H1 (cell line): ENCODE results near the gene UBE2O. TPM values are rescaled to one million over a fixed set of nuclear protein-coding genes. Genes with fewer than 3 reads are reported as not detected.

Source experiments
- polyA plus RNA-seq, 7 experiments: library from polyadenylated mRNA; depleted of rRNA in 3 of 7; stranded (reverse) in 5 of 7; unstranded in 2 of 7; fragments of >200 nt in 5 of 7; fragments of 200-250 nt in 2 of 7; gene quantifications; 1 replicate in 5 of 7; 2 replicates in 1 of 7; 4 replicates in 1 of 7; pipeline versions ENCODE4 v1.2.1 to v1.2.3, GENCODE V29; 2011 to 2013; ENCODE audit warnings: missing spikeins in 2 of 7, mixed read lengths in 2 of 7
- total RNA-seq: library from RNA; stranded (reverse); fragmentation: NEBNext Ultra II Directional; extraction: Animal tissue kit (Norgen Biotek cat#: 25700); gene quantifications from 2 replicates; pipeline ENCODE4 v1.2.1, GENCODE V29; 2021
- TF ChIP-seq, protein P1 (sequence below), 3 experiments: IDR thresholded peaks; 1 replicate in 2 of 3; 2 replicates in 1 of 3; pipeline versions ENCODE4 v1.5.1 to v1.6.1; 2011; ENCODE audit warnings: low read length in 3 of 3, mild to moderate bottlenecking in 3 of 3, inconsistent platforms in 2 of 3, low read depth in 1 of 3, moderate library complexity in 1 of 3; ENCODE audit not compliant: insufficient read depth in 1 of 3; ENCODE audit errors: control extremely low read depth in 1 of 3

Gene UBE2O
- total and polyA plus RNA-seq, 2 of the 8 experiments (the other 6 are each of a cell fraction or from before 2014, with no cell fraction given) = 24.4 to 63.0 TPM

DNA sequence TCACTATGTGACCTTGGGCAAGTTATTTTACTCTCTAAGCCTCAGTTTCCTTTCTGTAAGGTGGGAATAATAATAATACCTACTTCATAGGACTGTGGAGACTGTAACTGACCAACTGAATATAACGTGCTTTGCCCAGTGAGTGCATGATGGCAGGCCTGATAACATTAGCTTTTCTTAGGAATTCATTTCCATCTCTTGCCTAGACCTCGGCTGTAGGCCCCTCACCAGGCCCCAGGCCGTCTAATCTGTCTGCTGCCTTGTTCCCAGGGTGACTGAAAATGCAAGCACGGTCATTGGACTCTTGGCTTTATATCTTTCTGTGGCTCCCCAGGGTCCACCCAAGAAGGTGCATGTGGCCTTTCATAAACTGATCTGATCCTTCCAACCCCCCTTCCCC lies 6.7 kb upstream of the UBE2O start (continued):
- TF ChIP-seq, protein P1, sequence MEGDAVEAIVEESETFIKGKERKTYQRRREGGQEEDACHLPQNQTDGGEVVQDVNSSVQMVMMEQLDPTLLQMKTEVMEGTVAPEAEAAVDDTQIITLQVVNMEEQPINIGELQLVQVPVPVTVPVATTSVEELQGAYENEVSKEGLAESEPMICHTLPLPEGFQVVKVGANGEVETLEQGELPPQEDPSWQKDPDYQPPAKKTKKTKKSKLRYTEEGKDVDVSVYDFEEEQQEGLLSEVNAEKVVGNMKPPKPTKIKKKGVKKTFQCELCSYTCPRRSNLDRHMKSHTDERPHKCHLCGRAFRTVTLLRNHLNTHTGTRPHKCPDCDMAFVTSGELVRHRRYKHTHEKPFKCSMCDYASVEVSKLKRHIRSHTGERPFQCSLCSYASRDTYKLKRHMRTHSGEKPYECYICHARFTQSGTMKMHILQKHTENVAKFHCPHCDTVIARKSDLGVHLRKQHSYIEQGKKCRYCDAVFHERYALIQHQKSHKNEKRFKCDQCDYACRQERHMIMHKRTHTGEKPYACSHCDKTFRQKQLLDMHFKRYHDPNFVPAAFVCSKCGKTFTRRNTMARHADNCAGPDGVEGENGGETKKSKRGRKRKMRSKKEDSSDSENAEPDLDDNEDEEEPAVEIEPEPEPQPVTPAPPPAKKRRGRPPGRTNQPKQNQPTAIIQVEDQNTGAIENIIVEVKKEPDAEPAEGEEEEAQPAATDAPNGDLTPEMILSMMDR (IDR thresholded peaks at IDR 0.05; ENCODE audit: control extremely low read depth in 1 of 3, insufficient read depth in 1 of 3, low read depth in 1 of 3, low read length in 3 of 3) = no peak
- TF ChIP-seq, all 59 proteins: peak for 0
